LNCaP clone FGC (cell line): Measurements from ENCODE around the gene ADAMTSL3.

Experiments
- DNase-seq: peaks from one replicate; pipeline ENCODE4 v3.0.0-alpha.2; 2011; ENCODE audit warnings: low read depth
- H3K4me3 ChIP-seq: 2 replicates; pipeline ENCODE4 v1.5.1; 2011; ENCODE audit warnings: mild to moderate bottlenecking, low read depth, low read length, control low read depth
- CTCF ChIP-seq: IDR thresholded peaks from 2 replicates; pipeline ENCODE4 v1.5.1; 2012; ENCODE audit warnings: mild to moderate bottlenecking; ENCODE audit not compliant: control insufficient read depth, insufficient read depth; ENCODE audit errors: extremely low read depth

Gene ADAMTSL3

GRCh38 chr15:83813682-83814081 is 159.8 kb downstream of the ADAMTSL3 start:
- DNase-seq, result no peak
- H3K4me3 ChIP-seq, result no peak overlapping the region
- TF ChIP-seq CTCF, result no peak

- no peak for TF ChIP-seq CTCF
Observed at GRCh38 chr15:83815506-83815905, 161.6 kb downstream of the ADAMTSL3 start.

GRCh38 chr15:83816124-83816883 is 162.4 kb downstream of the ADAMTSL3 start:
- no peak for DNase-seq

More at GRCh38 chr15:83815506-83815905, 161.6 kb downstream of the ADAMTSL3 start:
- H3K4me3 ChIP-seq, result no peak overlapping the region
- DNase-seq, result no peak

GRCh38 chr15:83818591-83818990 is 164.7 kb downstream of the ADAMTSL3 start:
- TF ChIP-seq CTCF, result no peak
- DNase-seq, result no peak
- H3K4me3 ChIP-seq, result no peak overlapping the region

More at GRCh38 chr15:83816124-83816883, 162.4 kb downstream of the ADAMTSL3 start:
- no peak overlapping the region for H3K4me3 ChIP-seq
- TF ChIP-seq CTCF, result no peak

GRCh38 chr15:83830381-83830780 is 176.5 kb downstream of the ADAMTSL3 start:
- no peak for DNase-seq
- H3K4me3 ChIP-seq, result no peak overlapping the region
- no peak for TF ChIP-seq CTCF

GRCh38 chr15:83833569-83833968 is 179.6 kb downstream of the ADAMTSL3 start:
- no peak overlapping the region for H3K4me3 ChIP-seq
- TF ChIP-seq CTCF, result no peak
- DNase-seq, result no peak

- TF ChIP-seq CTCF, result no peak
- DNase-seq, result no peak
- no peak overlapping the region for H3K4me3 ChIP-seq
Observed at GRCh38 chr15:83835479-83835878, 181.6 kb downstream of the ADAMTSL3 start.
